ENCODE results near the gene TMEM44.

The TMEM44 gene

GRCh38 chr3:194582196-194582905 lies 50.9 kb downstream of the TMEM44 start:
- Histone ChIP-seq H3K4me1 (ENCODE audit: control insufficient read depth, insufficient read depth, low read length) (peaks cover 7% of the 10 kb centered on the region), H3K36me3 (ENCODE audit: control insufficient read depth, insufficient read depth, low read length) (peaks cover 2% of the 10 kb centered on the region), H3K9ac (ENCODE audit: low read length) (no peak overlapping the region), H3K27ac (ENCODE audit: low read depth, low read length) (no peak overlapping the region), H3K27me3 (ENCODE audit: control insufficient read depth, insufficient read depth, low read length) (no peaks in the 10 kb centered on the region), H3K4me3 (ENCODE audit: low read length) (no peak overlapping the region)

GRCh38 chr3:194579091-194579606 lies 54.1 kb downstream of the TMEM44 start:
- Histone ChIP-seq H3K27me3 (ENCODE audit: control insufficient read depth, insufficient read depth, low read length) (no peaks in the 10 kb centered on the region), H3K27ac (ENCODE audit: low read depth, low read length) (no peak overlapping the region), H3K9ac (ENCODE audit: low read length) (no peak overlapping the region), H3K36me3 (ENCODE audit: control insufficient read depth, insufficient read depth, low read length) (peaks cover 2% of the 10 kb centered on the region), H3K4me3 (ENCODE audit: low read length) (no peak overlapping the region), H3K4me1 (ENCODE audit: control insufficient read depth, insufficient read depth, low read length) (peaks cover under 1% of the 10 kb centered on the region)

GRCh38 chr3:194577986-194578905 lies 55.0 kb downstream of the TMEM44 start:
- no peak overlapping the region for H3K27ac ChIP-seq (ENCODE audit: low read depth, low read length)
- H3K9ac ChIP-seq (ENCODE audit: low read length) = no peak overlapping the region
- H3K4me3 ChIP-seq (ENCODE audit: low read length) = no peak overlapping the region
- H3K27me3 ChIP-seq (ENCODE audit: control insufficient read depth, insufficient read depth, low read length) = no peaks in the 10 kb centered on the region
- no peaks in the 10 kb centered on the region for H3K36me3 ChIP-seq (ENCODE audit: control insufficient read depth, insufficient read depth, low read length)
- no peaks in the 10 kb centered on the region for H3K4me1 ChIP-seq (ENCODE audit: control insufficient read depth, insufficient read depth, low read length)

GRCh38 chr3:194575484-194576210 lies 57.6 kb downstream of the TMEM44 start:
- Histone ChIP-seq H3K27ac (ENCODE audit: low read depth, low read length) (no peak overlapping the region), H3K27me3 (ENCODE audit: control insufficient read depth, insufficient read depth, low read length) (no peaks in the 10 kb centered on the region), H3K4me1 (ENCODE audit: control insufficient read depth, insufficient read depth, low read length) (no peaks in the 10 kb centered on the region), H3K36me3 (ENCODE audit: control insufficient read depth, insufficient read depth, low read length) (no peaks in the 10 kb centered on the region), H3K9ac (ENCODE audit: low read length) (no peak overlapping the region), H3K4me3 (ENCODE audit: low read length) (no peak overlapping the region)

GRCh38 chr3:194574639-194575483 lies 58.4 kb downstream of the TMEM44 start:
- H3K27ac ChIP-seq (ENCODE audit: low read depth, low read length) = no peak overlapping the region
- H3K4me1 ChIP-seq (ENCODE audit: control insufficient read depth, insufficient read depth, low read length) = no peaks in the 10 kb centered on the region
- no peaks in the 10 kb centered on the region for H3K27me3 ChIP-seq (ENCODE audit: control insufficient read depth, insufficient read depth, low read length)
- no peak overlapping the region for H3K9ac ChIP-seq (ENCODE audit: low read length)
- no peaks in the 10 kb centered on the region for H3K36me3 ChIP-seq (ENCODE audit: control insufficient read depth, insufficient read depth, low read length)
- H3K4me3 ChIP-seq (ENCODE audit: low read length) = no peak overlapping the region

- H3K4me3 ChIP-seq (ENCODE audit: low read length) = no peak overlapping the region
- no peak overlapping the region for H3K9ac ChIP-seq (ENCODE audit: low read length)
- no peak overlapping the region for H3K27ac ChIP-seq (ENCODE audit: low read depth, low read length)
- H3K27me3 ChIP-seq (ENCODE audit: control insufficient read depth, insufficient read depth, low read length) = no peaks in the 10 kb centered on the region
- H3K4me1 ChIP-seq (ENCODE audit: control insufficient read depth, insufficient read depth, low read length) = no peaks in the 10 kb centered on the region
- H3K36me3 ChIP-seq (ENCODE audit: control insufficient read depth, insufficient read depth, low read length) = no peaks in the 10 kb centered on the region
These were observed 59.4 kb downstream of the TMEM44 start for GRCh38 chr3:194573680-194574437.

GRCh38 chr3:194572944-194573491 lies 60.2 kb downstream of the TMEM44 start:
- H3K4me3 ChIP-seq (ENCODE audit: low read length) = no peak overlapping the region
- H3K27ac ChIP-seq (ENCODE audit: low read depth, low read length) = no peak overlapping the region
- H3K9ac ChIP-seq (ENCODE audit: low read length) = no peak overlapping the region
- no peaks in the 10 kb centered on the region for H3K4me1 ChIP-seq (ENCODE audit: control insufficient read depth, insufficient read depth, low read length)
- H3K36me3 ChIP-seq (ENCODE audit: control insufficient read depth, insufficient read depth, low read length) = no peaks in the 10 kb centered on the region
- no peaks in the 10 kb centered on the region for H3K27me3 ChIP-seq (ENCODE audit: control insufficient read depth, insufficient read depth, low read length)

- H3K4me1 ChIP-seq (ENCODE audit: control insufficient read depth, insufficient read depth, low read length) = no peaks in the 10 kb centered on the region
These were observed 61.0 kb downstream of the TMEM44 start for GRCh38 chr3:194572143-194572789.

GRCh38 chr3:194571491-194572142 lies 61.6 kb downstream of the TMEM44 start:
- no peak overlapping the region for H3K4me3 ChIP-seq (ENCODE audit: low read length)
- no peak overlapping the region for H3K9ac ChIP-seq (ENCODE audit: low read length)
- no peaks in the 10 kb centered on the region for H3K27me3 ChIP-seq (ENCODE audit: control insufficient read depth, insufficient read depth, low read length)
- no peaks in the 10 kb centered on the region for H3K4me1 ChIP-seq (ENCODE audit: control insufficient read depth, insufficient read depth, low read length)
- H3K36me3 ChIP-seq (ENCODE audit: control insufficient read depth, insufficient read depth, low read length) = no peaks in the 10 kb centered on the region
- no peak overlapping the region for H3K27ac ChIP-seq (ENCODE audit: low read depth, low read length)

More at GRCh38 chr3:194572143-194572789, 61.0 kb downstream of the TMEM44 start:
- Histone ChIP-seq H3K9ac (ENCODE audit: low read length) (no peak overlapping the region), H3K27me3 (ENCODE audit: control insufficient read depth, insufficient read depth, low read length) (no peaks in the 10 kb centered on the region), H3K36me3 (ENCODE audit: control insufficient read depth, insufficient read depth, low read length) (no peaks in the 10 kb centered on the region), H3K4me3 (ENCODE audit: low read length) (no peak overlapping the region), H3K27ac (ENCODE audit: low read depth, low read length) (no peak overlapping the region)

- Histone ChIP-seq H3K4me3 (ENCODE audit: low read length) (no peak overlapping the region), H3K9ac (ENCODE audit: low read length) (no peak overlapping the region), H3K4me1 (ENCODE audit: control insufficient read depth, insufficient read depth, low read length) (no peaks in the 10 kb centered on the region), H3K27ac (ENCODE audit: low read depth, low read length) (no peak overlapping the region), H3K27me3 (ENCODE audit: control insufficient read depth, insufficient read depth, low read length) (no peaks in the 10 kb centered on the region), H3K36me3 (ENCODE audit: control insufficient read depth, insufficient read depth, low read length) (no peaks in the 10 kb centered on the region)
These were observed 62.3 kb downstream of the TMEM44 start for GRCh38 chr3:194570898-194571297.
